Measurements from ENCODE around the gene NQO2.

- TF ChIP-seq POLR2AphosphoS5 (IDR thresholded peaks at IDR 0.05): no peak
- TF ChIP-seq CTCF (IDR thresholded peaks at IDR 0.05; ENCODE audit: poor library complexity, severe bottlenecking): no peak
- no peak for TF ChIP-seq RAD21 (conservative IDR thresholded peaks at IDR 0.05)
- TF ChIP-seq EP300 (conservative IDR thresholded peaks at IDR 0.05; ENCODE audit: poor library complexity, severe bottlenecking): no peak
- TF ChIP-seq REST (IDR thresholded peaks at IDR 0.05; ENCODE audit: borderline replicate concordance): no peak
- TF ChIP-seq SMC3 (conservative IDR thresholded peaks at IDR 0.05; ENCODE audit: poor library complexity): no peak
- TF ChIP-seq MXI1 (conservative IDR thresholded peaks at IDR 0.05; ENCODE audit: poor library complexity, severe bottlenecking): no peak
Measured at GRCh38 chr6:2959909-2960719, 39.6 kb upstream of the NQO2 start.

Data from neural cell (in vitro differentiated cells).